ENCODE measurements around the gene EZR.

EZR gene

DNA sequence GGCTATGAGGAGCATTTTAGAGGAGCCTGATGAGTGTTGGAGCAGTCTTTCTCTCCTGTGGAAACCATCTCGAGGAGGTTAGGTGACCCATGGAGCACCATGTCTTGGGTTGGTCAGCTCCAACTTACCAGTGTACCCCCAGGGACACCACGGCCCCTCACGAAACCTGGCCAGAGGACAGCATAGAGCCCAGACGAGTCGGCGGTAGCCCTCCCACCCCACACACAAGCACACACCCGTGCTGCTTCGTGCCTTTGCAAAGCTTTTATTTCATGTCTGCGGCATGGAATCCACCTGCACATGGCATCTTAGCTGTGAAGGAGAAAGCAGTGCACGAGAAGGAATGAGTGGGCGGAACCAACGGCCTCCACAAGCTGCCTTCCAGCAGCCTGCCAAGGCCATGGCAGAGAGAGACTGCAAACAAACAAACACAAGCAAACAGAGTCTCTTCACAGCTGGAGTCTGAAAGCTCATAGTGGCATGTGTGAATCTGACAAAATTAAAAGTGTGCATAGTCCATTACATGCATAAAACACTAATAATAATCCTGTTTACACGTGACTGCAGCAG, 53.6 kb downstream of the EZR start:
- no peak for DNase-seq (ENCODE audit: low read depth)
- TF ChIP-seq CTCF (conservative IDR thresholded peaks at IDR 0.05; ENCODE audit: low read depth, low read length), result no peak
- no peak overlapping the region for H3K4me3 ChIP-seq (ENCODE audit: low read depth, low read length)

DNA sequence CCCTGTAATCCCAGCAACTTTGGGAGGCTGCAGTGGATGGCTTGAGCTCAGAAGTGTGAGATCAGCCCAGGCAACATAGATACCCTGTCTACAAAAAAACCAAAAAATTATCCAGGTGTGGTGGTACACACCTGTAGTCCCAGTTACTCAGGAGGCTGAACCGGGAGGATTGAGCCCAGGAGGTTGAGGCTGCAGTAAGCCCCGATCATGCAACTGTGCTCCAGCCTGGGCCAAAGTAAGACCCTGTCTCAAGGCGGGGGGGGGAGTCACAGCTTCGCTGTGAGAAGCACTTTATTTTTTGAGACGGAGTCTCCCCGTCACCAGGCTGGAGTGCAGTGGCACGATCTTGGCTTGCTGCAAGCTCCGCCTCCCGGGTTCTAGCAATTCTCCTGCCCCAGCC, 54.2 kb downstream of the EZR start:
- no peak overlapping the region for H3K4me3 ChIP-seq (ENCODE audit: low read depth, low read length)
- no peak for DNase-seq (ENCODE audit: low read depth)
- TF ChIP-seq CTCF (conservative IDR thresholded peaks at IDR 0.05; ENCODE audit: low read depth, low read length), result no peak

DNA sequence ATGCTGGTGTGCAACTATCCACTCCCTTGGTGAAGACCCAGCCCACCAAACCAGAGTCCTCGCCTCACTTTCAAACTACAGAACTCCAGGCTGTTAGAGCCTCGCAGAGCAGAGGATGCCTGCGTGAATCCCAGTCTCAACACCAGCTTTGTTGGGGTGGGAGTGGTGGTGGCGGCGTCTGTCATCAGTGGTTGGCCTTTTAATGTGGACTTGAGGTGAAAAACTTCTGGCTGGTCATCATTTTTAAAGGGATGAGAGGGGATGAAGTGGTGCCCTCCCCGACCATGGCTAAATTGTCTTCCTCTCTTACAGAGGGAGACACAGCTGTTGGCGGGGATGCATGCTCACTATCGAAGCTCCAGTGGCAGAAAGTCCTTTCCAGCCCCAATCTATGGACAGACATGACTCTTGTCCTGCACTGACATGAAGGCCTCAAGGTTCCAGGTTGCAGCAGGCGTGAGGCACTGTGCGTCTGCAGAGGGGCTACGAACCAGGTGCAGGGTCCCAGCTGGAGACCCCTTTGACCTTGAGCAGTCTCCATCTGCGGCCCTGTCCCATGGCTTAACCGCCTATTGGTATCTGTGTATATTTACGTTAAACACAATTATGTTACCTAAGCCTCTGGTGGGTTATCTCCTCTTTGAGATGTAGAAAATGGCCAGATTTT, 54.9 kb downstream of the EZR start:
- TF ChIP-seq CTCF (conservative IDR thresholded peaks at IDR 0.05; ENCODE audit: low read depth, low read length), result no peak
- no peak overlapping the region for H3K4me3 ChIP-seq (ENCODE audit: low read depth, low read length)
- DNase-seq (ENCODE audit: low read depth), result no peak

DNA sequence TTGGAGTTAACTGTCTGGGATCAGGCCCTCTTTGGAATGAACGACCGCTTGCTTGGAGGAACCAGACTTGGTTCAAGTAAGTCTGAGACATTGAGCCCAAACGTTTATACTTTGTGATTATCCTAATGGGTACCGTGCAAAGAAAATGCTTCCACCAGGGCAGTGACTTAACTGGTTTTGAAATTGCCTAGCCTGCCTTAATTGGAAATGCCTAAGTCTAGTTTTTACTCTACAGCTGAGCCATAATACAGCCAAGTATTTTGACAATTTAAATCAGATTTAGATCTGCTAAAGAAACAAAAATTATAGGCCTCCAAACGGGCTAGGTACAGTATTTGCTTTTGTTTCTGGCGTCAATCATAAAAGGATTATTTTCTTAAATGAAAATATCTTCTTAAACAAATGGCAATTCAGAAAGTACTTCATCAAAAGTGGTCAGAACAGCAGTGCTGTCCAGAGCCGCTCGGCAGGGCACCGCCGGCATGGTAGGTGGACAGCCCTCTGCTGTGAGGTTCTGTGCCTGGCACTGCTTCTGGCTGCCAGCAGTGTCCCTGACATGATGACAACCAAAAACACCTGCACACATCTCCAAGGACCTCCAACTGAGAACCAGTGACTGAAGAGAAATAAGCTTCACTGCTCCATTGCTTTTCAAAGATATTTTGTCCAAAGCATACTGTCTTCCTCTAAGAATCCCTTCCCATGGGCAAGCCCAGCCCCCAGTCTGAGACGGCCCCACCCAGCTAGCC, 55.6 kb downstream of the EZR start:
- H3K4me3 ChIP-seq (ENCODE audit: low read depth, low read length), result no peak overlapping the region
- TF ChIP-seq CTCF (conservative IDR thresholded peaks at IDR 0.05; ENCODE audit: low read depth, low read length), result no peak
- DNase-seq (ENCODE audit: low read depth), result no peak

DNA sequence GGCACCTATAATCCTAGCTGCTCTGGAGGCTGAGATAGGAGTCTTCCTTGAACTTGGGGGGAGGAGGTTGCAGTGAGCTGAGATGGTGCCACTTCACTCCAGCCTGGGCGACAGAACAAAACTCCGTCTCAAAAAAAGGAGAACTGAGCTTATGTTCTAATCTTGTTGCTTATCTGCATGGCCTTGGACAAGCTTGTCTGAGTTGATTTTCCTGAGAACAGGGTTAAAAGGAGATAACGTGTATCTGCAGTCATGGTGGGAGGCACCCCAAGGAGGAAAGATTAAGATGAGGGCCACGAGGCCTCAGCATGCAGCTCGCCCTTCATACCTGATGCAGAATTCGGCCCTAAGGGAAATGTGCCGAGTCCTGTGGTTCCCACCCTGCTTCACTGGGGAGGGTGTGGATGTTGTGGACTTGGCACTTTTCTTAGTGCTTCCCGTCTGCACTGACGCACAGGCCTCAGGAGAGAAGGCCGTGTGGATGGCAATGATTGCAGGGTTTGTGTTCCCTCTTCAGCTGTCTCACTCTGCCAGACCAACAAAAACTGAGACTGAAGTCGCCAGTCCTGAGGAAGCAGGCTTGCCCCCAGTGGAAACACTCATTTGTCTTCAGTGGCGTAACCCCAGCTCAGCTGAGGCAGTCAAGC, 56.3 kb downstream of the EZR start:
- no peak overlapping the region for H3K4me3 ChIP-seq (ENCODE audit: low read depth, low read length)
- no peak for DNase-seq (ENCODE audit: low read depth)
- TF ChIP-seq CTCF (conservative IDR thresholded peaks at IDR 0.05; ENCODE audit: low read depth, low read length), result no peak

- H3K4me3 ChIP-seq (ENCODE audit: low read depth, low read length), result no peak overlapping the region
- no peak for DNase-seq (ENCODE audit: low read depth)
- no peak for TF ChIP-seq CTCF (conservative IDR thresholded peaks at IDR 0.05; ENCODE audit: low read depth, low read length)
These were observed 57.4 kb downstream of the EZR start for GRCh38 chr6:158761746-158762145.

Measured in choroid plexus epithelial cell (primary cell).